PC-3 (cell line): ENCODE data around the gene IGF2BP2.
A peak's percentile ranks its signal among the peaks of the same experiment; 100 is the strongest.

ENCODE experiments used
- EZH2 ChIP-seq: fragments of 300-600 bp; sonication (generic); IDR thresholded peaks from one replicate; pipeline ENCODE4 v1.6.1; 2017; ENCODE audit warnings: antibody characterized with exemption, mild to moderate bottlenecking, low read length; ENCODE audit not compliant: unreplicated experiment
- EZH2phosphoT487 ChIP-seq: fragments of 300-600 bp; sonication (generic); IDR thresholded peaks from 2 replicates; pipeline ENCODE4 v1.6.1; 2018; ENCODE audit warnings: mild to moderate bottlenecking, antibody characterized with exemption, low read length, borderline replicate concordance
- TF ChIP-seq, protein P1 (sequence below): fragments of 300-600 bp; sonication (generic); conservative IDR thresholded peaks from 2 replicates; pipeline ENCODE4 v1.5.1; 2017; ENCODE audit warnings: antibody characterized with exemption, low read depth, mild to moderate bottlenecking, low read length

DNA sequence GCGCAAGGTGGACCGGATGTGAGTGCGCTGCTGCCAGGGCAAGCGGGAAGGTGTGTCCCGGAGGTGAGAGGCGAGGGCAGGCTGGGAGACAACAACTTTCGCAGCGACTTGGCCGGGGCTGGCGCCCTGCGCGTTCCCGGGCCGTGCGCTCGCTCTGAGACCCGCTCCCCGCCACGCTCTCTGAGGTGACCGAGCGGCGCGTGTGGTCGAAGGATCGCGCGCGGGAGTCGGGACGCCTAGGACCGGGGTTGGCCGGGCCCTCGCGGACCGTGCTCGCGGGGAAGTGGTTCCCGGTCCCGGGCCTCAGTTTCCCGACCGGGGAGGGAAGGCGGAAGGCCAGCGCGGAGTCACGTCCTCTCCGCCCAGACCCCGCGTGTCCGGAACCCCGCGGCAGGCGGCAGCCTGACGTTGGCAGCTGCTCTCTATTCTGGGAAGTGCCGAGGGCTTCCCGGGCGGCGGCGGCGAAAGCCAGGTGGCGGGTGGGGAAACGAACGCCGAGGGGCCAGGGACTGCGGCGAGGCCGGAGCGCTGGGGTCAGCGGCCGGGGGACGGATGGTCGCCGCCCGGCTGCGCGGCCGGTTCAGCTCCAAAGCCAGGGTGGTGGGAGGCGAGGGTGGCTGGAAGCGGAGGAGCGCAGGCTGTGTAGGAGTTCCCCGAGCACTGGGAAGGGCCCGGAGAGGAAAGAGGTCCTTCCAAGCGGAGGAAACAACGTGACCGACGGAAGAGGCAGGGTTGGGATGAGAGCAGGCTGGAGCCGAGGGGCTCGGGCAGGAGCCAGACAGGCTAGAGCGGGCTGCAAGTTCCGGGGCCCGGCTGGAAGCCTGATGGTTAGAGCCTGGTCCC lies 1.0 kb upstream of the IGF2BP2 start:
- TF ChIP-seq, protein P1, sequence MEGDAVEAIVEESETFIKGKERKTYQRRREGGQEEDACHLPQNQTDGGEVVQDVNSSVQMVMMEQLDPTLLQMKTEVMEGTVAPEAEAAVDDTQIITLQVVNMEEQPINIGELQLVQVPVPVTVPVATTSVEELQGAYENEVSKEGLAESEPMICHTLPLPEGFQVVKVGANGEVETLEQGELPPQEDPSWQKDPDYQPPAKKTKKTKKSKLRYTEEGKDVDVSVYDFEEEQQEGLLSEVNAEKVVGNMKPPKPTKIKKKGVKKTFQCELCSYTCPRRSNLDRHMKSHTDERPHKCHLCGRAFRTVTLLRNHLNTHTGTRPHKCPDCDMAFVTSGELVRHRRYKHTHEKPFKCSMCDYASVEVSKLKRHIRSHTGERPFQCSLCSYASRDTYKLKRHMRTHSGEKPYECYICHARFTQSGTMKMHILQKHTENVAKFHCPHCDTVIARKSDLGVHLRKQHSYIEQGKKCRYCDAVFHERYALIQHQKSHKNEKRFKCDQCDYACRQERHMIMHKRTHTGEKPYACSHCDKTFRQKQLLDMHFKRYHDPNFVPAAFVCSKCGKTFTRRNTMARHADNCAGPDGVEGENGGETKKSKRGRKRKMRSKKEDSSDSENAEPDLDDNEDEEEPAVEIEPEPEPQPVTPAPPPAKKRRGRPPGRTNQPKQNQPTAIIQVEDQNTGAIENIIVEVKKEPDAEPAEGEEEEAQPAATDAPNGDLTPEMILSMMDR, result no peak
- TF ChIP-seq EZH2 (no peak), EZH2phosphoT487 (peak; percentile 57)
